Measurements from ENCODE around the gene RNF41.

The RNF41 gene

GRCh38 chr12:56234746-56235436 lies 13.2 kb upstream of the RNF41 start:
- no peak overlapping the region for H3K4me3 ChIP-seq (ENCODE audit: low read length)
- TF ChIP-seq, protein P1, sequence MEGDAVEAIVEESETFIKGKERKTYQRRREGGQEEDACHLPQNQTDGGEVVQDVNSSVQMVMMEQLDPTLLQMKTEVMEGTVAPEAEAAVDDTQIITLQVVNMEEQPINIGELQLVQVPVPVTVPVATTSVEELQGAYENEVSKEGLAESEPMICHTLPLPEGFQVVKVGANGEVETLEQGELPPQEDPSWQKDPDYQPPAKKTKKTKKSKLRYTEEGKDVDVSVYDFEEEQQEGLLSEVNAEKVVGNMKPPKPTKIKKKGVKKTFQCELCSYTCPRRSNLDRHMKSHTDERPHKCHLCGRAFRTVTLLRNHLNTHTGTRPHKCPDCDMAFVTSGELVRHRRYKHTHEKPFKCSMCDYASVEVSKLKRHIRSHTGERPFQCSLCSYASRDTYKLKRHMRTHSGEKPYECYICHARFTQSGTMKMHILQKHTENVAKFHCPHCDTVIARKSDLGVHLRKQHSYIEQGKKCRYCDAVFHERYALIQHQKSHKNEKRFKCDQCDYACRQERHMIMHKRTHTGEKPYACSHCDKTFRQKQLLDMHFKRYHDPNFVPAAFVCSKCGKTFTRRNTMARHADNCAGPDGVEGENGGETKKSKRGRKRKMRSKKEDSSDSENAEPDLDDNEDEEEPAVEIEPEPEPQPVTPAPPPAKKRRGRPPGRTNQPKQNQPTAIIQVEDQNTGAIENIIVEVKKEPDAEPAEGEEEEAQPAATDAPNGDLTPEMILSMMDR (conservative IDR thresholded peaks at IDR 0.05; ENCODE audit: low read depth, low read length) = no peak
- DNase-seq (ENCODE audit: low read depth) = no peak

- H3K4me3 ChIP-seq (ENCODE audit: low read length) = no peak overlapping the region
- no peak for DNase-seq (ENCODE audit: low read depth)
- TF ChIP-seq, protein P1 (conservative IDR thresholded peaks at IDR 0.05; ENCODE audit: low read depth, low read length) = no peak
These were observed 9.5 kb upstream of the RNF41 start for GRCh38 chr12:56231184-56231582.

DNA sequence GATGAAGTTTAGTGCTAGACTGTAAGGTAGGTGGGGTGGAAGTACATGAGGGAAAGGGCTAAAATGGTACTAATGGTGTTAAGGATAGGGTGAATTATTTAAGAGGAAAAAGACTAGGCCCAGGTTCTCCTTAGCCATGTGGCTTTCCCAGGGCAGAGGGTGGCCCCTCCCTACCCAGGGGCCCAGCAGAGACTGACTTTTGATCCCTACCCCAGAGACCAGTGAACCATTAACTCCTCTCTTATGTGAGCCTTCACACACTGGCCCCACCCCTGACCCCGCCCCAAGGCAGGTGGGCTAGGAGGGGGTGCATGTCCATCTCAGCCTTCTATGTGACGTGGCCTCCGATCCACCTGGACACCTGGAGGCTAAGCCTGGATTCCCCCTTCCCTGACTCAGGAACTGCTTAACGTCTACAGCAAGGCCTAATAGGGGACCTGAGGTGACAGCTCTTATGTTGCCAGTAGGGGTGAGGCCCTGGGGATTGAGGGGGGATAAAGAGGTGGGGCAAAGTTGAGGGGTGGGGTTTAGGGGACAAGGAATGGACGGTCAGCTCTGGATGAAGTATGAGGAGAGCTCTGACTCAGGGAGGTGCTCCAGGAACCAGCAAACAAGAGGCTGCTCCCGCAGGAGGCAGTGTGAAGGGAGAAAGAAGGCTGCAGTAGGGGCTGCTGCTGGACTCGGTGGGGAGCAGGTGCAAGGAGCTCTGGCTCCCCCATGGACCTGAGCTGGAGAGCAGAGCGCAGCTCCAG lies 8.9 kb upstream of the RNF41 start:
- no peak for DNase-seq (ENCODE audit: low read depth)
- no peak overlapping the region for H3K4me3 ChIP-seq (ENCODE audit: low read length)
- TF ChIP-seq, protein P1 (conservative IDR thresholded peaks at IDR 0.05; ENCODE audit: low read depth, low read length) = no peak

GRCh38 chr12:56229916-56230431 lies 8.3 kb upstream of the RNF41 start, which contains the start of gene SLC39A5:
SLC39A5 (plus strand) TSS chr12:56230051; CDS start chr12:56231275, 1,224 bp downstream.
- DNase-seq (ENCODE audit: low read depth) = no peak
- TF ChIP-seq, protein P1 (conservative IDR thresholded peaks at IDR 0.05; ENCODE audit: low read depth, low read length) = no peak
- H3K4me3 ChIP-seq (ENCODE audit: low read length) = no peak within 1 kb of the TSS

DNA sequence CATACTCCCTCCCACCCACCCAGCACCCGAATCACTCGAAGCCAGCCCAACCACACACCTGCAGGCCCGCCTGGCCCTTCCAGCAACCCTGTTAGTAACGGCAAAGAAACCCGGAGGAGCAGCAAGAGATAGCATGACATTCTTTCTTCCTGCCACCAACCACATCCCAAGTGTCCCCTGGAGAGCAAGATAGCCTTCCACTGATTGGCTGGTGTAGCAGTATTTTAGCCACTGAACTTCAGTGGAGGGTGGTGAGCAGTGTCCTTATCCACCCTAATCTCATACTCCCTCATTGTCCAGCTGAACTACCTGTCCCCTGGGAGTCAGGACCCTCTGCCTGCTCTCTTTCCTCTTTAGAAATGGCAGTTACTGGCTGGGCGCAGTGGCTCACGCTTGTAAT lies 7.4 kb upstream of the RNF41 start:
- DNase-seq (ENCODE audit: low read depth) = no peak
- no peak overlapping the region for H3K4me3 ChIP-seq (ENCODE audit: low read length)
- TF ChIP-seq, protein P1 (conservative IDR thresholded peaks at IDR 0.05; ENCODE audit: low read depth, low read length) = no peak

- TF ChIP-seq, protein P1 (conservative IDR thresholded peaks at IDR 0.05; ENCODE audit: low read depth, low read length) = no peak
These were observed 3.2 kb upstream of the RNF41 start for GRCh38 chr12:56224954-56225353.

More at GRCh38 chr12:56224954-56225353, 3.2 kb upstream of the RNF41 start:
- peak overlapping the region; percentile 80 for H3K4me3 ChIP-seq (ENCODE audit: low read length)
- no peak for DNase-seq (ENCODE audit: low read depth)
